Endothelial cell of umbilical vein (primary cell): ENCODE data around the gene ARPC5L.

ENCODE experiments used
- EZH2 ChIP-seq: IDR thresholded peaks from 2 replicates; pipeline ENCODE4 v1.6.1; 2012; ENCODE audit warnings: borderline replicate concordance, low read depth, mild to moderate bottlenecking, moderate library complexity, low read length, inconsistent platforms; ENCODE audit not compliant: severe bottlenecking
- GATA2 ChIP-seq: IDR thresholded peaks from 2 replicates; pipeline ENCODE4 v1.7.0; 2011; ENCODE audit warnings: low read depth, mild to moderate bottlenecking, moderate library complexity, mixed read lengths, low read length; ENCODE audit not compliant: insufficient read length, insufficient read depth
- MYC ChIP-seq: IDR thresholded peaks from one replicate; pipeline ENCODE4 v1.6.1; 2011; ENCODE audit warnings: mild to moderate bottlenecking, low read depth, low read length
- POLR2AphosphoS5 ChIP-seq: IDR thresholded peaks from 2 replicates; pipeline ENCODE4 v1.6.1; 2012; ENCODE audit warnings: low read depth, mild to moderate bottlenecking, control low read depth, low read length, moderate library complexity; ENCODE audit not compliant: insufficient read depth
- TF ChIP-seq, protein P1 (sequence below), 2 donors: IDR thresholded peaks; 1 replicate in 1 of 2; 2 replicates in 1 of 2; pipeline ENCODE4 v1.5.1; 2011; ENCODE audit warnings: low read length in 2 of 2, mild to moderate bottlenecking in 2 of 2, moderate library complexity in 2 of 2, control low read depth in 1 of 2, inconsistent platforms in 1 of 2, low read depth in 1 of 2; ENCODE audit not compliant: insufficient read depth in 1 of 2; ENCODE audit errors: extremely low read depth in 1 of 2
- TF ChIP-seq, protein P2 (sequence below): IDR thresholded peaks from 2 replicates; pipeline ENCODE4 v1.6.1; 2011; ENCODE audit not compliant: insufficient read depth, insufficient read length

DNA sequence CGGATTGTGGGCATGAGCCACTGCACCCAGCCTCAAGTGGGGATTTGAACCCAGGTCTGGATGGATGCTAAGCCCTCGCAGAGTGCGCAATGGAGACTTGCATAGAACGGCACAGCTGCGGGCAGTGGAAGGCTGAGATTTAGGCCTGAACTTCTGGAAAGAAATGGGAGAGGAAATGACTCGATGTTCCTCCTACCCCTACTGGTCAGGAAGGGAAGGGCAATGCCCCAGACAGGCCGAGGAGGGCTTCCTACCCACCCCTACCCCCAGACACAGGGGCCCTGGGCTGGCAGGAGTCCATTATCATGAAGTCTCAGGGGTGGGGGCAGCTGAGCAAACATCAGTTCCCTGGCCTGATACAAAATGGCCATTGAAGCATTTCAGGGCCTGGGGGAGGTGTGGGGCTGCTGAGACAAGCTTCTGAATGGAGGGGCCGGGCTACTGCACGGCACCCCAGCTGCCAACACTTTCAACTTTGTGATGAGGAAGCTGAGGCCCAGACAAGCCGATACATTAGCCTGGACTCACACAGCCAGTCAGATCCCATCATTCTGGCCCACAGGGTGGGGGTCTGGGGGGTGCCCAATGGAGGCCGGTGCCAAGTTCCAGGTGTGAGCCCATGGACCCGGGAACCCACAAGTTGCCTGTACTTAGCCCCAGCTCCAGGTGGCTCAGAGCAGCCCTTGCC lies 22.2 kb upstream of the ARPC5L start:
- TF ChIP-seq, protein P1, sequence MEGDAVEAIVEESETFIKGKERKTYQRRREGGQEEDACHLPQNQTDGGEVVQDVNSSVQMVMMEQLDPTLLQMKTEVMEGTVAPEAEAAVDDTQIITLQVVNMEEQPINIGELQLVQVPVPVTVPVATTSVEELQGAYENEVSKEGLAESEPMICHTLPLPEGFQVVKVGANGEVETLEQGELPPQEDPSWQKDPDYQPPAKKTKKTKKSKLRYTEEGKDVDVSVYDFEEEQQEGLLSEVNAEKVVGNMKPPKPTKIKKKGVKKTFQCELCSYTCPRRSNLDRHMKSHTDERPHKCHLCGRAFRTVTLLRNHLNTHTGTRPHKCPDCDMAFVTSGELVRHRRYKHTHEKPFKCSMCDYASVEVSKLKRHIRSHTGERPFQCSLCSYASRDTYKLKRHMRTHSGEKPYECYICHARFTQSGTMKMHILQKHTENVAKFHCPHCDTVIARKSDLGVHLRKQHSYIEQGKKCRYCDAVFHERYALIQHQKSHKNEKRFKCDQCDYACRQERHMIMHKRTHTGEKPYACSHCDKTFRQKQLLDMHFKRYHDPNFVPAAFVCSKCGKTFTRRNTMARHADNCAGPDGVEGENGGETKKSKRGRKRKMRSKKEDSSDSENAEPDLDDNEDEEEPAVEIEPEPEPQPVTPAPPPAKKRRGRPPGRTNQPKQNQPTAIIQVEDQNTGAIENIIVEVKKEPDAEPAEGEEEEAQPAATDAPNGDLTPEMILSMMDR (IDR thresholded peaks at IDR 0.05; ENCODE audit: extremely low read depth in 1 of 2, insufficient read depth in 1 of 2, low read depth in 1 of 2, low read length in 2 of 2), result peak; percentile 41 to 73
- TF ChIP-seq EZH2 (no peak), POLR2AphosphoS5 (no peak), GATA2 (no peak), MYC (no peak)
- TF ChIP-seq, protein P2, sequence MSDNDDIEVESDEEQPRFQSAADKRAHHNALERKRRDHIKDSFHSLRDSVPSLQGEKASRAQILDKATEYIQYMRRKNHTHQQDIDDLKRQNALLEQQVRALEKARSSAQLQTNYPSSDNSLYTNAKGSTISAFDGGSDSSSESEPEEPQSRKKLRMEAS, result no peak
